22Rv1 (cell line): ENCODE data around the gene SUN3.

Experiments
- H3K27ac ChIP-seq: fragments of 450-650 bp; 2 replicates; pipeline ENCODE4 v1.5.1; 2017
- ZFX ChIP-seq: fragments of 450-650 bp; IDR thresholded peaks from 2 replicates; pipeline ENCODE4 v1.6.1; 2017; ENCODE audit warnings: antibody characterized with exemption, borderline replicate concordance
- TF ChIP-seq, protein P1 (sequence below): fragments of 450-650 bp; IDR thresholded peaks from 2 replicates; pipeline ENCODE4 v1.5.1; 2017; ENCODE audit warnings: mild to moderate bottlenecking

SUN3 gene

DNA sequence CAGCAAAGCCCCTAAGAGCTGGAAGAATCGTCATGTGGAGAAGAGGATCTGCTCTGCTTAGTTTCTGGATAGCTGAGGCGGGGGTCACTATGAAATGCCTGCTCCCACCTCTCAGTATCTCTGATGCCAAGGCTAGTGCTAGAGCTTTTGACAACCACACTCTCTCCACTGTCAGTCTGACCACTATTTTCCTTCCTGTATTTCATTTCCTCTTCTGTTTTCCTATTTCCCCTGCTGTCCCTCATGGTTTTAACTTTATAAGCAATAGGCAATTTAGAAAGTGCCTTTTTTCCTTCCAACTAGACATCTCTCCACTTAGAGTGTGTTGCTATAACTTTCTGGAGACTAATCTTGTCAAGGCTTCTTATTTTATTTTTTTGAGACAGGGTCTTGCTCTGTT lies 30.1 kb upstream of the SUN3 start:
- no peak overlapping the region for H3K27ac ChIP-seq

DNA sequence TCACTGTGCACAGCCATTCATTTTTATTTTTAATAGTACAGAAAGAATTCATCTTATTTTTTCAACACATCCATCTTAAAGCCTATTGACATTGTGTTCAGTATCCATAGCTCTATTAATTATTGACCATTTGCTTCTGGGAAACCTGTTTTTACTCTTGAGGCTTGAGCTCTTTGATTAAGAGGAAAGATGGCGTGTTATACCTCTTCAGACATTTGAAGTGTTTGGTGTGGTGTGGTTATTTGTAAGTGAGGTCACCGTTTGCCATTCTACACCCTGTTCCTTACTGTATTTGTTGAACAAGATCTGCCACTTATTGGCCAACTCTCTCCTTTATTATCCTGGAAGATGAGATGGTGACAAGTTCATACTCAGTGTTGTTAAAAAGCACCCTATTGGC lies 24.8 kb upstream of the SUN3 start:
- TF ChIP-seq, protein P1, sequence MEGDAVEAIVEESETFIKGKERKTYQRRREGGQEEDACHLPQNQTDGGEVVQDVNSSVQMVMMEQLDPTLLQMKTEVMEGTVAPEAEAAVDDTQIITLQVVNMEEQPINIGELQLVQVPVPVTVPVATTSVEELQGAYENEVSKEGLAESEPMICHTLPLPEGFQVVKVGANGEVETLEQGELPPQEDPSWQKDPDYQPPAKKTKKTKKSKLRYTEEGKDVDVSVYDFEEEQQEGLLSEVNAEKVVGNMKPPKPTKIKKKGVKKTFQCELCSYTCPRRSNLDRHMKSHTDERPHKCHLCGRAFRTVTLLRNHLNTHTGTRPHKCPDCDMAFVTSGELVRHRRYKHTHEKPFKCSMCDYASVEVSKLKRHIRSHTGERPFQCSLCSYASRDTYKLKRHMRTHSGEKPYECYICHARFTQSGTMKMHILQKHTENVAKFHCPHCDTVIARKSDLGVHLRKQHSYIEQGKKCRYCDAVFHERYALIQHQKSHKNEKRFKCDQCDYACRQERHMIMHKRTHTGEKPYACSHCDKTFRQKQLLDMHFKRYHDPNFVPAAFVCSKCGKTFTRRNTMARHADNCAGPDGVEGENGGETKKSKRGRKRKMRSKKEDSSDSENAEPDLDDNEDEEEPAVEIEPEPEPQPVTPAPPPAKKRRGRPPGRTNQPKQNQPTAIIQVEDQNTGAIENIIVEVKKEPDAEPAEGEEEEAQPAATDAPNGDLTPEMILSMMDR = no peak
- TF ChIP-seq ZFX = no peak
- no peak overlapping the region for H3K27ac ChIP-seq

More for the DNA sequence above, 30.1 kb upstream of the SUN3 start:
- TF ChIP-seq ZFX = no peak
- TF ChIP-seq, protein P1 = no peak

DNA sequence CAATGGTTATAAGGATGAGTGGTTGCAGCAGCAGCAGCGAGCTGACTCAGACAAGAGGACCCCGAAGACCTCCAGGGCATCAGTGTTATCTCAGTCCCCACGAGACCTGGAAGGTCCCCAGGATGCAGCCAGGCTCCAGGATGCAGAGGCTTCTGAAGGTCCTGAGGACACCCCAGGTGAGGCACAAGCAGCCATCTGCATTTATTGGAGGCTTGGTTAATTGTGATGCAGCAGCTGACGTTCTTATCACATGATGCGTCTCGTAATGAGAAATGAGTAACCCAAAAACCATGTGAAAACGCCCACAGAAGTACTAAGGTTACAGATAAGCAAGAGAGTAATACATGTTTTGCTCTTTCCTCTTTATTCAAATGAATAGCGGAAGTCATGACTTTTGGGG lies 23.8 kb upstream of the SUN3 start:
- no peak for TF ChIP-seq ZFX
- TF ChIP-seq, protein P1 = no peak
- H3K27ac ChIP-seq = no peak overlapping the region

DNA sequence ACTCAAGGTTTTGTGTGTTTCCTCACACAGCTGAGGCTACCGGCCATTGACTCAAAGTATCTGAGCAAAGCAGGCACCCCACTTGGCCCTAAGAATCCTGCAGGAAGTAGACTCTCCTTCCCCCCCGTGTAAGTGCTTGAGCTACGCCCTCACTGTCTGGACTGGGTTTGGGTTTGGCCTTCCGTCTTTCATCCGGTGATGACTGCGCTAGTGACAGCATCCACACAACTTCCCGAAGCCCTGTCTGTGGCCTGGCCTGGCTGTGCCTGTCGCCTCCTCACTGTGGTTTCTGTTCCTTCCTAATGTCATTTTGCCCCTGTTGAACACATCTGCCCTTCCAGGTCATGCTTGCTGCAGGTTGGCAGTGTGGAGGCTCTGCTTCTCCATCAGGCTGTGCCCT lies 20.9 kb upstream of the SUN3 start:
- no peak for TF ChIP-seq ZFX
- TF ChIP-seq, protein P1 = no peak
- H3K27ac ChIP-seq = no peak overlapping the region

DNA sequence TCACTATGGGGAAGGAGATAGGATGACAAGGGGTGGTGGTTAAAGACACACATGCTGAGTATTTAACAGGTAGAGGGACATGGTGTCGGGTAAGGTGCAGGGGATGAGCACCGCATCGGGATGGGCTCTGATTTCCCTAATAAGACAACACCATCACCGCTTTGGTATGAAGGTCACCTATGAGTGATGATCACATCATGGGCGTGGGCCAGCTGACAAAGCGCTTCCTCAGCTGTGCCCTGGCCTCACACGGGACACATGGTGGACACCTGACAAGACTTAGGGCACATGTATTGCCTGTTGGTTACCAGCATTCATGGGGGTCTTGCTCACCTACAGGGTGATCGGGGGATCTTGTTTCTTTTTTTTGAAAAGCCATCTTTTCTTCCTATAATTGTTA lies 19.2 kb upstream of the SUN3 start:
- no peak overlapping the region for H3K27ac ChIP-seq
- TF ChIP-seq ZFX = no peak
- TF ChIP-seq, protein P1 = no peak

DNA sequence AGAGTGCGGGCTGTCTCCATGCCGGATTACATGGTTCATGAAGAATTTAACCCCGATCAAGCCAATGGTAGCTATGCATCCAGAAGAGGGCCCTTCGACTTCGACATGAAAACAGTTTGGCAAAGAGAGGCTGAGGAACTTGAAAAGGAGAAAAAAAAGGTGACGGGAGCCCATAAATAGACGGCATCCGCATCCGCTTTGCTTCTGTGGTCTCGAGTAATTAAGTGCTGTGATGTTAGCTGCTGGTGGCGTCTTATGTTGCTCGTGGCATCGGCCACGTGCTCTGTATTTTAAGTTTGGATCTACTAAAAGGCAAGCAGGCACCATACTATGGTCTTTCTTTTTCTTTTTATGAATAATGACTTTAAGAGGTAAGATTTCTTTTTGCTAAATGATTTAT lies 17.6 kb upstream of the SUN3 start:
- TF ChIP-seq ZFX = no peak
- TF ChIP-seq, protein P1 = no peak
- H3K27ac ChIP-seq = no peak overlapping the region

DNA sequence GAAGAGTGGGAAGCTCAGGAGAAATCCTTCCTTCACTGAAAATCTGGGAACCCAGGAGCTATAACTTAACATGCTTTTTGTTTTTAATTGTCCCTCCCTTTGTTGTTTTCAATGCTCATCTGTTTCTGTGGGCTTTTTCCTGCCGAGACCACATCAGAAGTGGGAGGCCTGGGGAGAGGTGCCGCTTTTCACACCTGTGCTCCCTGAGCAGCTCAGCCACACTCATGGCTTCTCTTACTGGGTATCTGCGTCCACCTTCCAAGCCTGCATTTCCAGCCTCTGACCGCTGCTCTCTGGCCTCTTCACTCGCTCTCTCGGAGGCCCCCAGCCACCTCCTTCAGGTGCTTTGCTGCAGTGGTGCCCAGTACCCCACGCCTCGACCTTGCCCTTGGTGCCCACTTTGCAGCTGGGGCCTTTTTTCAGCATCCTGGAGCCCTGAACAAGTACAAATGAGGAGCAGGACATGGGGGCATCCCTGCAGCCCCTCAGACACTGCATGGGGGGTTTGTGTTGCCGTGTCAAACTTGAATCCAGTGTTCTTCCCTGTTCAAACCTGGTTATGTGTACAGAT lies 16.4 kb upstream of the SUN3 start:
- TF ChIP-seq, protein P1 = no peak
- no peak for TF ChIP-seq ZFX
- no peak overlapping the region for H3K27ac ChIP-seq
